Skin of body (tissue), 2 donors: ENCODE data around the gene FAM163A. TPM values are rescaled to one million over a fixed set of nuclear protein-coding genes. Genes with fewer than 3 reads are reported as not detected.
A peak's percentile ranks its signal among the peaks of the same experiment; 100 is the strongest.
"Not testable (repeated sequence)": the region's sequence is repeated elsewhere in the genome, so short reads cannot be mapped to it uniquely, and the experiment has no call there.

Experiments
- DNase-seq: peaks from one replicate; lab custom pipeline; 2025; lab: John Stamatoyannopoulos, UW
- total RNA-seq: library from RNA; depleted of rRNA; stranded (reverse); fragments of >200 nt; gene quantifications from one replicate; pipeline ENCODE4 v1.2.3, GENCODE V29; 2014

The FAM163A gene
- total RNA-seq, result 0.10 TPM

DNA sequence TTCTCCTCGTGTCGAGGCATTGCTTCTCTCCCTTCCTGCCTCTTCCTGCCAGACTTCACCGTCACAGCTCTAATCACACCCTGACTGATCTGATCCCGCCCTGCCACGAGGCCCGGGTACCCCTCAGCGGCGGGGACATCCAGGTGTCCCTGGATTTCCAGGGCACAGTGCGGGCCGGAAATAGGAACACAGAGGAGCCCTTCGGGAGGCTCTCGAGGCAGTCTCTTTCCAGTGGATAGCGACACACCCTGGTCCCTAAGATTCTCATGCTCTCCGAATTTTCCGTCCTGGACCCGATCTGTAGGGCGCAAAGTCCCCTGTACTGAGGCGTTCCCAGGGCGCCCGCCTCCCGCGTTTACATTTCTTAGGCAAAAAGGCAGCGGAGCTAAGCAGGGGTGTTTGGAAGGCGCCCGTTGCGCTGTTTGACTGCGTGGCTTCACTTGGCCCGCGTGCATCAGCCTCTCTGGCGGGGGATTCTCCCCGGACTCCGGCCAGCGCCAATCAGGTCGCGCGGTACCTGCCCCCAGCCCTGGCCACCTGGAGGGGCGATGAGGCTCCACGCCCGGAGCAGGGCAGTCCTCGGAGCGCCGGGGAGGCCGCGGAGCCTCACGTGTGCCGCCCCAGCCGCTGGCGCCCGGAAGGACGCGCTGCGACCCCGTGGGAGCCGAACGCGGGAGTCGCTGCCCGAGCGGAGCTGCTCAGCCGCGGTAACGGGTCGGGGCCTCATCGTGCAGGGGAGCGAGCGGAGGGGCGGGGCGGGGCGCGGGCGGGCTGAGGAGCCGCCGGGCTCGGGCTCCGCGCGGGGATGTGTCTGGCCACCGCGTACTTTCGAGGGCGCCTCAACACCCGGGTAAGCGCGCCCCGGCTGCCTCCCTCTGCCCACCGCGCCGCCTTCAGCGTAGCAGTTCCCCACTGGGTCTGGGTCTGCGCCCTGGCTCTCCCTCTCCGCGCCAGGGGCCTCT is at the start of gene FAM163A:
Gene FAM163A, plus strand, starts transcription at position 575 of the 962 bp plus-strand sequence. CDS start 69,807 bp downstream, outside the sequence.
- DNase-seq, result no peak

DNA sequence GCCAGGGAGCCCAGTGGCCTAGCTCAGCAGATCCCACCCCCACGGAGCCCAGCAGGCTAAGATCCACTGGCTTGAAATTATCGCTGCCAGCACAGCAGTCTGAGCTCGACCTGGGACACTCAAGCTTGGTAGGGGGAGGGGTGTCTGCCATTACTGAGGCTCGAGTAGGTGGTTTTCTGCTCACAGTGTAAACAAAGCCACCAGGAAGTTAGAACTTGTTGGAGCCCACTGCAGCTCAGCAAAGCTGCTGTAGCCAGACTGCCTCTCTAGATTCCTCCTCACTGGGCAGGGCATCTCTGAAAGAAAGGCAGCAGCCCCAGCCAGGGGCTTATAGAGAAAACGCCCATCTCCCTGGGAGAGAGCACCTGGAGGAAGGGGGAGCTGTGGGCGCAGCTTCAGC is 48.6 kb upstream of the FAM163A start:
- DNase-seq, result not testable (repeated sequence)

DNA sequence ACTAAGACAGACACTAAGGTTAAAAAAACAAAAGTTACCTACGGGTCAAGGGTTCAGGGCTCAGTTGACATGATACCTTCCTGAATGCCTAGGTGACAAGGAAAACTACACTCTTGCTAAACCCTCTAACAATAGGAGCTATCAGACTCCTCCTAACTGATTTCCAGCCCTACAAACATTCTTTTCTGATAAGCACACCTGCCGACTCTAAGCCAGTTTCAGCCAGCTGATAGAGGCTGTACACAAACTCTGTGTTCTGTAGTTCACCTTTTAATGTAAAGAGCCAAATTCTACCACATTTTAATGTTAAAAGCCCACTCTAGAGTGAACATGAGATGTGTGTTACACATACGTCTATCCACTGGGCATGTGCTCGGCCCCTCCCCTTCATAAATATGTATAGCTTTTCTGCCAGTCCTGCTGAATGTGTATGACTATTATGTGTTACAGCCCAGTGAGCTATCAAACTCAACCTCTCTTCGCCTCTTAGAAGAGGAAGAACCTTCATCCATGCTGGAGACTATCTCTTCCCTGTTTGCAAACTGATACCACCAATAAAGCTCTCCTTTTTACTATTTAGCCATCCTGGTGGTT is 40.0 kb upstream of the FAM163A start:
- DNase-seq, result no peak

DNA sequence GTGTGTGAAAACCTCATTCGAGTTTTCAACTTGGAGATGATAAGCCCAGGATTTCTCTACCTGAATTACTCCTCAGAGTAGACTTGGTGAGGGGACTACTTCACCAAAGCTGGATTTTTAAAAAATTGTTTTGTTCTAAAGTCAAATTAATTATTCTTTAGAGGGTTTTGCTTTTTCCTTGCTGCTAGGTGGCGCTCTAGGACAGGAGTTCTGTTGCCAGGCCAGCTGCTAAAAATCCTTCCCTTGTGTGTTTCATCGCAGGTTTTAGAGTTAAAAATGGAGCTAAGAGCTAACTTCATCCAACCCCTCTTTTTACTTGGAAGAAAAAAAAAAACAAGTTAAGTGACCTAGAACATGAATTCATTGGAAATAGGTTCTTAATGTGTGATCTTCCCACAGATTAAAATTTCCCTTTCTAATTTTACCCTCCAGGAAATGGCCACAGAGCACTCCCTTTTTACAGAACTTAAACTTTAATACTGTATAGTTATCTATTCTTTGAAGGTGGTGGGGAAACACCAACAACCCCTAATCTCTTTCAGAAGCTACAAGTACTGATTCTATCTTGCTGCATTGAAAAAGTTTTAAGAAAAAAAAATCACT is 36.7 kb upstream of the FAM163A start:
- peak; percentile 54 for DNase-seq

DNA sequence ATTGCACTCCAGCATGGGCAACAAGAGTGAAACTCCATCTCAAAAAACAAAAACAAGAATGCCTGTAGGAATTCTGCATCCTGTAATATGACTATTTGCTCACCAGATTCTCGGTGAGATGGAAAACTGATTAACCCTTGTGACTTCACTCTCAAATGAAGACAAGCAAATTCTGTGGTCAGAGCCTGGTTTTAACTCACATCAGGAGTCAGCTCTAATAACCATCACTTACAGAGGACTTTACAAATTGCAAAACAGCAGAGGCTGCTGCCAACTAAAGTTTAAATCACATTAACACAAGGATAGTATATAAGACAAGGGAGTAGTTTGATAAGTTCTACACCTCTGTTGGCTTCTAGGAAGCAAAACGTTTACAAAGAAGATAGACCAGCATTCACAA is 35.7 kb upstream of the FAM163A start:
- DNase-seq, result no peak

- no peak for DNase-seq
Measured at GRCh38 chr1:179708434-179709195, 34.5 kb upstream of the FAM163A start.

- DNase-seq, result peak; percentile 55
Measured at GRCh38 chr1:179709841-179710329, 33.2 kb upstream of the FAM163A start.

DNA sequence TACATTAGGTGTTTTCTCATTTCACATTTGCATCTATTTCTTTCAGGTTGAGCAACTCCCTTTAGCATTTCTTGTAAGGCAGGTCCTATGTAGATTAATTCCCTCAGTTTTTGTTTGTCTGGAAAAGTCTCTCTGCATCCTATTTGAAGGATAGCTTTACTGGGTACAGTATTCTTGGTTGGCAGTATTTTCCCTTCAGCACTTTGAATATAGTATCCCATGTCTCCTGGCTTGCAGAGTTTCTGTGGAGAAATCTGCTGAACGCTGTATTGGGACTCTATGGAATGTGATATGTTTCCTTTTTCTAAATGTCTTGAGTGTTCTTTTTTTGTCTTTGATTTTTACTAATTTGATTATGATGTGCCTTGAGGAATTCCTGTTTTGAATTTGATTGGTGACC is 28.9 kb upstream of the FAM163A start:
- no peak for DNase-seq

- DNase-seq, result no peak
Measured at GRCh38 chr1:179714623-179715022, 28.5 kb upstream of the FAM163A start.

DNA sequence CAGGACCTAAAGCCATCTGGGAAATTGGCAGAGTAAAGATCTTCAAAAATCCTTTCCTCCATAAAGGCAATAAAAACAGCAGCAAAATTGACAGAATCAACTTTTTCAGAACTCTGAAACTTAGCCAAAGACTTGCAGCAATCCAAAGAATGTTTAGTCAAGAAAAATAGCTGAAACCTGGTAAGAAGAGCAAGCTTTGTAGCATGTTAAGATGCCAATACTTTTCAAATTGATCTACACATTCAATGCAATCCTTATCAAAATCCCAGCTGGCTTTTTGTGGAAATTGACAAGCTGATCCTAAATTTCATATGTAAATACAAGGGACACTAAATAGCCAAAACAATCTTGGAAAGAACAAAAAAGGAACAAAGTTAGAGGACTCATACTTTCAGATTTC is 23.8 kb upstream of the FAM163A start:
- DNase-seq, result no peak

- DNase-seq, result no peak
Measured at GRCh38 chr1:179728271-179728670, 14.8 kb upstream of the FAM163A start.

- no peak for DNase-seq
Measured at GRCh38 chr1:179729881-179730280, 13.2 kb upstream of the FAM163A start.

DNA sequence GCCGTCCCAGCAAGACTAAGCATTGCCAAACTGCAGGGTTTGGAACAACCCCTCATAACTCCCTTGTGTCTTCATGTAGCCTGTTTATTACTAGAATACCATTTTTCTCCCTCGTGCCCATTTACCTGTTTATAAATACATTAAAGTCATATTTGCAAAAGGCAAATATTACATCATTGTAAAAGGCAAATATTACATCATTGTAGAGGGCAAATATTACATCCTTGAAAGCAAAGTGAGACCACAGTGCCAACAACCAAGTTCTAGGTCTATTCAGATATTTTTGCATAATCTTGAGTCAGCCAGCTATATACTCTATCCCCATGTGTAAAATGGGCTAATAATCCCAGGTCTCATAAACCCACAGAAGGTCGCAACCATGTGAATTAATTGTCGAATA is 11.4 kb upstream of the FAM163A start:
- no peak for DNase-seq

- DNase-seq, result no peak
Measured at GRCh38 chr1:179742291-179742690, 800 bp upstream of the FAM163A start.

DNA sequence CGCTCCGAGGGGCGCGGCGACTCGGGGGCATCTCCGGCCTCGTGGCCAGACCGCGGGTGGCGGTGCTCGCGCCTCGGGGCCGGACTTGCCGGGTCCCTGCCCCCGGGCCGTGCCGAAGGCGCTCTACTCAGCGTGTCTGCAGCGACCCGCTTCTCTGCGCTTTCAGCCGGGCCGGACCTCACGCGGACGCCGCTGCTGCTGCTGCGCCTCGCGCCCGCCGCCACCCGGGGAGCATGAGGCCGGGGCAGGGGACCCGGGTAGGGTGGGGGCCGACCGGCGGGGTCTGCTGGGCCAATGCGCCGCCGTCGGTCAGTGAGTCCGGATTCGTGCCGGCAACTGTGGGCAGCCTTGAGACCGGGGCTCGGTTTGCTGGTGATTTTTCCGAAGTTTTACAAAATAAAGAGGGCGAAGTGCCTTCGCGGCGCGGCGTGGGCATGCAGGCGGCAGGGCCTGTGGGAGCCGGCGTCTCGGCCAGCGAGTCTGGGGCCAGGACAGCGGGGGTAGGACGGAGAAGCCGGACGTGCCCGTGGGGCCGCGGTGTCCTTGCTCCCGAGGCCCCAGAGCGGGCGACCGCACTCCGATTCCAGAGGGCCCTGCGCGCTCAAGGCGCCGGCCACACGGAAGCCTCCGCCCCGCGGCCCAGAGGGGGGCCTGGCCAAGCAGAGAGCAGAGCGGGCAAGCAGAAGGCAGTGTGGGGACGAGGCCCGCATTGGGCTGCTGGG is 749 bp downstream of the FAM163A start:
- no peak for DNase-seq

- DNase-seq, result no peak
Measured at GRCh38 chr1:179744401-179745130, 1.5 kb downstream of the FAM163A start.

GRCh38 chr1:179745131-179745611 is 2.1 kb downstream of the FAM163A start:
- DNase-seq, result no peak

DNA sequence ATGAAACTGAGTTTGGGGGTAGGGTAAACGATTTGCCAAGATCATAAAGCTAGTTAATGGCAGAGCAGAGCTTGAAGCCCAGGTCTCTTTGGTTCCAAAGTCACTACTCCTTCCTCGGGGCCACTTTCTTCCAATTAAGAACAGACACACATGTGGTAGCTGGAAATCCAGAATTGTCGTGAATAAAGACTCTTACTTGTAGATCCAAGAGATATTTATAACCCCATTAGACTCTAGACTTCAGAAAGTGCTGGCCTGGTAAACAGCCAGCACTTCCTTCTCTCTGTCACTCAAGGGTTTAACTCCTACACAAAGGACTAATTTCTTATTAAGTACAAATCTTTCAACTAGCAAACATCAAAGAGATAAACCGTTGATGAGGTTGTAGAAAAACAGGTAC is 2.7 kb downstream of the FAM163A start:
- DNase-seq, result no peak

DNA sequence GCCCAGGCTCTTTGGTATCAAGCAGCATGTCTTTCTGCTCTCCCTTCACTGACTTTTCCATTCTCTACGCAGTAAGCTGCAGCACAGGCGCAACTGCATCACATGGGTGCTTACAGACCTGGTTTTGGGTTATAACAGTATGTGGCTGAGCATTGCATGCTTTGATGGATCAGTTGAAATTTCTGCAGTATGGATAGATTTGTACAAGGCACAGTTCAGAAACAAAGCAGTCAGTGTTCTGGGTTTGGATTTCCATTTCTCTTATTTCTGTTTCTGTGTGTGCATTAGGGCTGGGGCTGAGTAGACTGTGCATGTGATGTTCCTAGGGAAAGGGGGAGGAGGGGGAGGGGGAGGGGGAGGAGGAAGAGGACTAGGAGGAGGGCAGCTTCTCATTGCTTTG is 4.5 kb downstream of the FAM163A start:
- DNase-seq, result no peak

GRCh38 chr1:179748772-179749171 is 5.7 kb downstream of the FAM163A start:
- no peak for DNase-seq
